Iris pigment epithelial cell (primary cell): ENCODE results near the gene TLE3.

Source experiments
- DNase-seq: peaks from one replicate; pipeline ENCODE4 v3.0.0-alpha.2; 2011; ENCODE audit warnings: low read depth

The TLE3 gene

GRCh38 chr15:70083946-70084345 is 13.8 kb downstream of the TLE3 start:
- no peak for DNase-seq

GRCh38 chr15:70083418-70083817 is 14.3 kb downstream of the TLE3 start:
- DNase-seq: no peak

GRCh38 chr15:70082281-70082900 is 15.3 kb downstream of the TLE3 start:
- DNase-seq: no peak

GRCh38 chr15:70081612-70082011 is 16.1 kb downstream of the TLE3 start:
- no peak for DNase-seq

- DNase-seq: no peak
These were observed 17.4 kb downstream of the TLE3 start for GRCh38 chr15:70080347-70080746.

- no peak for DNase-seq
These were observed 17.8 kb downstream of the TLE3 start for GRCh38 chr15:70079888-70080287.

GRCh38 chr15:70078578-70079417 is 18.9 kb downstream of the TLE3 start:
- no peak for DNase-seq

- DNase-seq: no peak
These were observed 20.2 kb downstream of the TLE3 start for GRCh38 chr15:70077188-70078147.

- no peak for DNase-seq
These were observed 23.3 kb downstream of the TLE3 start for GRCh38 chr15:70074380-70074779.

- no peak for DNase-seq
These were observed 25.2 kb downstream of the TLE3 start for GRCh38 chr15:70072479-70072878.

- DNase-seq: no peak
These were observed 25.9 kb downstream of the TLE3 start for GRCh38 chr15:70071799-70072198.

GRCh38 chr15:70069716-70070115 is 28.0 kb downstream of the TLE3 start:
- DNase-seq: no peak

- DNase-seq: no peak
These were observed 28.7 kb downstream of the TLE3 start for GRCh38 chr15:70068783-70069565.

GRCh38 chr15:70067681-70068080 is 30.0 kb downstream of the TLE3 start:
- DNase-seq: no peak

GRCh38 chr15:70067011-70067410 is 30.7 kb downstream of the TLE3 start:
- no peak for DNase-seq

- DNase-seq: peak; percentile 32
These were observed 31.3 kb downstream of the TLE3 start for GRCh38 chr15:70066447-70066846.

- no peak for DNase-seq
These were observed 31.7 kb downstream of the TLE3 start for GRCh38 chr15:70066004-70066403.

- no peak for DNase-seq
These were observed 32.6 kb downstream of the TLE3 start for GRCh38 chr15:70065006-70065722.

- no peak for DNase-seq
These were observed 33.3 kb downstream of the TLE3 start for GRCh38 chr15:70064441-70064840.

GRCh38 chr15:70063980-70064379 is 33.7 kb downstream of the TLE3 start:
- no peak for DNase-seq
